Gastrocnemius medialis (tissue), 4 donors: ENCODE results near the gene SLC25A39. TPM values are rescaled to one million over a fixed set of nuclear protein-coding genes. Genes with fewer than 3 reads are reported as not detected.

Source experiments
- ATAC-seq, 2 donors: fragments of 150-250 bp; one replicate each; pipeline ENCODE4 v1.9.1; 2016
- DNase-seq, 2 donors: peaks; one replicate each; pipeline ENCODE4 v3.0.0-alpha.2; 2019
- H3K27ac ChIP-seq, 4 donors: fragments of 200-600 bp; sonication (generic); 1 replicate in 1 of 4; 2 replicates in 3 of 4; pipeline ENCODE4 v1.5.1; 2016 to 2018; ENCODE audit warnings: mild to moderate bottlenecking in 2 of 4, moderate library complexity in 1 of 4
- H3K27me3 ChIP-seq, 3 donors: fragments of 200-600 bp; sonication (generic) in 2 of 3; 1 replicate in 1 of 3; 2 replicates in 2 of 3; pipeline versions ENCODE4 v1.5.1 to v1.6.0; 2016 to 2019; ENCODE audit warnings: mild to moderate bottlenecking in 1 of 3, moderate library complexity in 1 of 3
- H3K36me3 ChIP-seq, 2 donors: fragments of 200-600 bp; sonication (generic) in 1 of 2; one replicate each; pipeline ENCODE4 v1.5.1; 2017 to 2018
- H3K4me1 ChIP-seq, 2 donors: fragments of 200-600 bp; sonication (generic) in 1 of 2; one replicate each; pipeline ENCODE4 v1.5.1; 2016 to 2017; ENCODE audit warnings: mild to moderate bottlenecking in 2 of 2
- H3K4me3 ChIP-seq, 4 donors: fragments of 200-600 bp; sonication (generic) in 3 of 4; 1 replicate in 1 of 4; 2 replicates in 3 of 4; pipeline ENCODE4 v1.5.1; 2016 to 2019; ENCODE audit warnings: mild to moderate bottlenecking in 2 of 4
- H3K9me3 ChIP-seq, 3 donors: fragments of 200-600 bp; sonication (generic) in 2 of 3; 1 replicate in 1 of 3; 2 replicates in 2 of 3; pipeline ENCODE4 v1.5.1; 2016 to 2019
- POLR2A ChIP-seq, 2 donors: fragments of 450-650 bp; IDR thresholded peaks; one replicate each; pipeline ENCODE4 v1.6.1; 2017; ENCODE audit warnings: antibody characterized with exemption in 2 of 2, mild to moderate bottlenecking in 2 of 2, moderate library complexity in 2 of 2
- in situ Hi-C, 4 donors: fragments of 200-750 bp; cut with MboI; loops; one replicate each; pipeline versions ENCODE4 v1.15.0 to v1.8.0; 2017; ENCODE audit warnings: low sequenced_read_pairs in 4 of 4
- intact Hi-C: fragments of 100-400 bp; cut with DNase I; formaldehyde crosslinking; loops from one replicate; pipeline ENCODE4 v1.15.1; 2023; ENCODE audit warnings: low total_unique reads
- total RNA-seq, 4 donors: library from RNA; depleted of rRNA; stranded (reverse); fragments of >200 nt; gene quantifications; one replicate each; pipeline versions ENCODE4 v1.1.0 to v1.2.3, GENCODE V29; 2016
- TF ChIP-seq, protein P1 (sequence below), 5 experiments: fragments of 450-650 bp in 3 of 5; fragments of 200-600 bp in 2 of 5; sonication (generic) in 2 of 5; IDR thresholded peaks in 4 of 5; conservative IDR thresholded peaks in 1 of 5; 1 replicate in 4 of 5; 2 replicates in 1 of 5; pipeline ENCODE4 v1.5.1; 2016 to 2019; ENCODE audit warnings: antibody characterized with exemption in 5 of 5, mild to moderate bottlenecking in 3 of 5, moderate library complexity in 3 of 5

SLC25A39 gene
- total RNA-seq, 4 donors from 2014 or later: 36.7 to 44.2 (median 38.4) TPM

GRCh38 chr17:44273607-44274006 lies 51.0 kb downstream of the SLC25A39 start:
- Histone ChIP-seq H3K36me3 (no peaks in the 10 kb centered on the region), H3K27ac (no peak overlapping the region), H3K4me1 (no peaks in the 10 kb centered on the region), H3K4me3 (no peak overlapping the region), H3K9me3 (no peaks in the 10 kb centered on the region), H3K27me3 (no peaks in the 10 kb centered on the region)
- ATAC-seq (no peak), DNase-seq (no peak)
- TF ChIP-seq POLR2A (IDR thresholded peaks at IDR 0.05): no peak
- TF ChIP-seq, protein P1, sequence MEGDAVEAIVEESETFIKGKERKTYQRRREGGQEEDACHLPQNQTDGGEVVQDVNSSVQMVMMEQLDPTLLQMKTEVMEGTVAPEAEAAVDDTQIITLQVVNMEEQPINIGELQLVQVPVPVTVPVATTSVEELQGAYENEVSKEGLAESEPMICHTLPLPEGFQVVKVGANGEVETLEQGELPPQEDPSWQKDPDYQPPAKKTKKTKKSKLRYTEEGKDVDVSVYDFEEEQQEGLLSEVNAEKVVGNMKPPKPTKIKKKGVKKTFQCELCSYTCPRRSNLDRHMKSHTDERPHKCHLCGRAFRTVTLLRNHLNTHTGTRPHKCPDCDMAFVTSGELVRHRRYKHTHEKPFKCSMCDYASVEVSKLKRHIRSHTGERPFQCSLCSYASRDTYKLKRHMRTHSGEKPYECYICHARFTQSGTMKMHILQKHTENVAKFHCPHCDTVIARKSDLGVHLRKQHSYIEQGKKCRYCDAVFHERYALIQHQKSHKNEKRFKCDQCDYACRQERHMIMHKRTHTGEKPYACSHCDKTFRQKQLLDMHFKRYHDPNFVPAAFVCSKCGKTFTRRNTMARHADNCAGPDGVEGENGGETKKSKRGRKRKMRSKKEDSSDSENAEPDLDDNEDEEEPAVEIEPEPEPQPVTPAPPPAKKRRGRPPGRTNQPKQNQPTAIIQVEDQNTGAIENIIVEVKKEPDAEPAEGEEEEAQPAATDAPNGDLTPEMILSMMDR (IDR thresholded peaks at IDR 0.05 in 4 of 5, conservative IDR thresholded peaks at IDR 0.05 in 1 of 5): no peak
- in situ Hi-C loops: no loop called here
- intact Hi-C loops: no loop called here

GRCh38 chr17:44272954-44273353 lies 51.7 kb downstream of the SLC25A39 start:
- H3K9me3 ChIP-seq: no peaks in the 10 kb centered on the region
- in situ Hi-C loops (no loop called here), intact Hi-C loops (no loop called here)
- no peak for DNase-seq
- H3K27me3 ChIP-seq: no peaks in the 10 kb centered on the region
- no peak overlapping the region for H3K4me3 ChIP-seq
- H3K36me3 ChIP-seq: no peaks in the 10 kb centered on the region
- H3K27ac ChIP-seq: no peak overlapping the region
- no peaks in the 10 kb centered on the region for H3K4me1 ChIP-seq
- no peak for ATAC-seq
- TF ChIP-seq, protein P1 (IDR thresholded peaks at IDR 0.05 in 4 of 5, conservative IDR thresholded peaks at IDR 0.05 in 1 of 5): no peak
- TF ChIP-seq POLR2A (IDR thresholded peaks at IDR 0.05): no peak

DNA sequence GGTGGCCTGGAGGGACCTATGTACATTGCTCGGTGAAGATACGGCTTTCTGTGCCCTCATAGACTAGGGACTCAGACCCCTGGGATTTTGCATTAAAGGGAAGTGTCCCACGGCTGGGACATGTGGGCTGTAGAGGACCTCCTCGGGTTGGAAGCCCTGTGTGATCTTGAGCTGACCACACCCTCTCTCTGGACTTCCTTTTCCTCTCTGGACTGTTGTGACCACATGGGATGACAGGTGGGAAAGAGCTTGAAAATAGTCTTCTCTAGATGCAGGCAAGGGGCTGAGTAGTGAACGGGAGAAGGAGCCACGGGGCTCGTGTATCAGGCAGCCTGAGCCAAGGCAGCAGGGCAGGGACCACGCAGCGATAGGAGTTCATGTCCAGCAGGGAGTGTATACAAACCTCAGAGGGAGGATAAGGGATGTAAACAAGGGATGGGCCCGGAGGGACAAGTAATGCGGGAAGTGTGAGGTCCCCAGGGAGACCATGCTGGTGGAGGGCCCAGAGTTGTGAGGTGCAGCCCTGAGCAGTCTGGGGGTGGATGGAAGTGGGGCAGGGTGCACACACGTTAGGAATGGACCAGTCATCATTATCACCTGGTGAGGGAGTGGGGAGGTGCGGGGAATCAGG lies 52.2 kb downstream of the SLC25A39 start:
- intact Hi-C loops (no loop called here), in situ Hi-C loops (no loop called here)
- no peak for ATAC-seq

More for the DNA sequence above, 52.2 kb downstream of the SLC25A39 start:
- Histone ChIP-seq H3K4me1 (no peaks in the 10 kb centered on the region), H3K27ac (no peak overlapping the region), H3K4me3 (no peak overlapping the region), H3K36me3 (no peaks in the 10 kb centered on the region), H3K27me3 (no peaks in the 10 kb centered on the region), H3K9me3 (no peaks in the 10 kb centered on the region)
- no peak for DNase-seq
- no peak for TF ChIP-seq POLR2A (IDR thresholded peaks at IDR 0.05)
- TF ChIP-seq, protein P1 (IDR thresholded peaks at IDR 0.05 in 4 of 5, conservative IDR thresholded peaks at IDR 0.05 in 1 of 5): no peak

Other genes starting within 250 kb of the SLC25A39 start
- 100 to 1,000 TPM in 2 of 4 donors, 10 to 100 TPM in 2; 36.5 to 301 (median 88.0) TPM for gene HDAC5, start 201.2 kb downstream of the SLC25A39 start, total RNA-seq
- 1 to 10 TPM in 3 of 4 donors, under 1 TPM in 1; 0.97 to 7.4 (median 1.9) TPM for gene HROB, start 182.9 kb downstream of the SLC25A39 start, total RNA-seq
- 100 to 1,000 TPM in 1 of 4 donors, 10 to 100 TPM in 3; 13.2 to 134 (median 34.2) TPM for gene ASB16, start 154.1 kb downstream of the SLC25A39 start, total RNA-seq
- 10 to 100 TPM; 25.6 to 34.7 (median 27.4) TPM for gene TMUB2, start 137.9 kb downstream of the SLC25A39 start, total RNA-seq
- 10 to 100 TPM; 39.3 to 46.0 (median 40.6) TPM for gene ATXN7L3, start 124.9 kb downstream of the SLC25A39 start, total RNA-seq
- gene UBTF, start 105.1 kb downstream of the SLC25A39 start, total RNA-seq: 10 to 100 TPM; 36.2 to 64.3 (median 46.0) TPM
- gene SLC4A1, start 56.7 kb downstream of the SLC25A39 start, total RNA-seq: under 1 TPM in 2 of 4 donors, not detected in 2; 0.11 to 0.20 TPM
- not detected for gene RUNDC3A, start 16.2 kb downstream of the SLC25A39 start, total RNA-seq
- 100 to 1,000 TPM in 2 of 4 donors, 10 to 100 TPM in 2; 64.2 to 111 (median 87.1) TPM for gene GRN, start 20.5 kb upstream of the SLC25A39 start, total RNA-seq
- gene FAM171A2, start 39.0 kb upstream of the SLC25A39 start, total RNA-seq: under 1 TPM in 3 of 4 donors, not detected in 1; 0.10 to 0.47 (median 0.23) TPM
- under 1 TPM in 1 of 4 donors, not detected in 3; 0.33 TPM for gene ITGA2B, start 64.8 kb upstream of the SLC25A39 start, total RNA-seq
- gene GPATCH8, start 178.6 kb upstream of the SLC25A39 start, total RNA-seq: 10 to 100 TPM; 39.9 to 75.1 (median 50.8) TPM
- gene FZD2, start 232.7 kb upstream of the SLC25A39 start, total RNA-seq: under 1 TPM in 3 of 4 donors, not detected in 1; 0.31 to 0.68 (median 0.58) TPM